Activated T-cell treated with anti-CD3 and anti-CD28 coated beads for 24 hours (primary cell): ENCODE results near the gene MEA1.

Source experiments
- DNase-seq: peaks from one replicate; pipeline ENCODE4 v3.0.0-alpha.2; 2020; ENCODE audit warnings: low read depth

The MEA1 gene

GRCh38 chr6:42970871-42971612 lies 42.7 kb downstream of the MEA1 start:
- no peak for DNase-seq

GRCh38 chr6:42969934-42970333 lies 43.8 kb downstream of the MEA1 start:
- DNase-seq: no peak

- no peak for DNase-seq
These were observed 44.3 kb downstream of the MEA1 start for GRCh38 chr6:42969431-42969830.

- no peak for DNase-seq
These were observed 45.0 kb downstream of the MEA1 start for GRCh38 chr6:42968783-42969182.

GRCh38 chr6:42968126-42968701 lies 45.5 kb downstream of the MEA1 start:
- DNase-seq: no peak

GRCh38 chr6:42967228-42967627 lies 46.5 kb downstream of the MEA1 start:
- no peak for DNase-seq

GRCh38 chr6:42966571-42966970 lies 47.2 kb downstream of the MEA1 start:
- DNase-seq: no peak

GRCh38 chr6:42963855-42964605 lies 49.7 kb downstream of the MEA1 start:
- DNase-seq: no peak

- no peak for DNase-seq
These were observed 50.4 kb downstream of the MEA1 start for GRCh38 chr6:42963179-42963854.

- DNase-seq: no peak
These were observed 51.1 kb downstream of the MEA1 start for GRCh38 chr6:42962502-42963178.

- DNase-seq: no peak
These were observed 51.6 kb downstream of the MEA1 start for GRCh38 chr6:42962096-42962495.
